Esophagus muscularis mucosa (tissue), 4 donors: ENCODE measurements around the gene FAM227B.
"Not testable (repeated sequence)": the region's sequence is repeated elsewhere in the genome, so short reads cannot be mapped to it uniquely, and the experiment has no call there.

ENCODE experiments used
- EP300 ChIP-seq: sonication (generic); formaldehyde crosslinking; IDR thresholded peaks from one replicate; pipeline ENCODE4 v1.6.1; 2017; ENCODE audit warnings: antibody characterized with exemption
- POLR2A ChIP-seq: fragments of 450-650 bp; IDR thresholded peaks from one replicate; pipeline ENCODE4 v1.6.1; 2017; ENCODE audit warnings: antibody characterized with exemption, moderate library complexity, mild to moderate bottlenecking, low read depth
- TF ChIP-seq, protein P1 (sequence below), 3 experiments: fragments of 200-600 bp in 2 of 3; fragments of 450-650 bp in 1 of 3; sonication (generic) in 2 of 3; IDR thresholded peaks; one replicate each; pipeline ENCODE4 v1.5.1; 2017 to 2019; ENCODE audit warnings: antibody characterized with exemption in 3 of 3, mild to moderate bottlenecking in 2 of 3, moderate library complexity in 1 of 3

DNA sequence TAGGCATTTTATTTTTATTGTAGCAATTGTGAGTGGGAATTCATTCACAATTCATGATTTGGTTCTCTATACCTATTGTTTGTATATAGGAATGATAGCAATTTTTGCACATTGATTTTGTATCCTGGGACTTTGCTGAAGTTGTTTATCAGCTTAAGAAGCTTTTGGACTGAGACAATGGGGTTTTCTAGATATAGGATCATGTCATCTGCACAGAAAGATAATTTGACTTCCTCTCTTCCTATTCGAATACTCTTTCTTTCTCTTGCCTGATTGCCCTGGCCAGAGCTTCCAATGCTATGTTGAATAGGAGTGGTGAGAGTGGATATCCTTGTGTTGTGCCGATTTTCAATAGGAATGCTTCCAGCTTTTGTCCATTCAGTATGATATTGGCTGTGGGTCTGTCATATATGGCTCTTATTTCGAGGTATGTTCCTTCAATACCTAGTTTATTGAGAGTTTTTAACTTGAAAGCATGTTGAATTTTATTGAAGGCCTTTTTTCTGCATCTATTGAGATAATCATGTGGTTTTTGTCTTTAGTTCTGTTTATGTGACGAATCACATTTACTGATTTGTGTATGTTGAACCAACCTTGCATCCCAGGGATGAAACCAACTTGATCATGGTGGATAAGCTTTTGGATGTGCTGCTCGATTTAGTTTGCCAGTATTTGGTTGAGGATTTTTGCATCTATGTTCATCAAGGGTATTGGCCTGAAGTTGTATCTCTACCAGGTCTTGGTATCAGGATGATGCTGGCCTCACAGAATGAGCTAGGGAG lies 217.9 kb downstream of the FAM227B start:
- TF ChIP-seq, protein P1, sequence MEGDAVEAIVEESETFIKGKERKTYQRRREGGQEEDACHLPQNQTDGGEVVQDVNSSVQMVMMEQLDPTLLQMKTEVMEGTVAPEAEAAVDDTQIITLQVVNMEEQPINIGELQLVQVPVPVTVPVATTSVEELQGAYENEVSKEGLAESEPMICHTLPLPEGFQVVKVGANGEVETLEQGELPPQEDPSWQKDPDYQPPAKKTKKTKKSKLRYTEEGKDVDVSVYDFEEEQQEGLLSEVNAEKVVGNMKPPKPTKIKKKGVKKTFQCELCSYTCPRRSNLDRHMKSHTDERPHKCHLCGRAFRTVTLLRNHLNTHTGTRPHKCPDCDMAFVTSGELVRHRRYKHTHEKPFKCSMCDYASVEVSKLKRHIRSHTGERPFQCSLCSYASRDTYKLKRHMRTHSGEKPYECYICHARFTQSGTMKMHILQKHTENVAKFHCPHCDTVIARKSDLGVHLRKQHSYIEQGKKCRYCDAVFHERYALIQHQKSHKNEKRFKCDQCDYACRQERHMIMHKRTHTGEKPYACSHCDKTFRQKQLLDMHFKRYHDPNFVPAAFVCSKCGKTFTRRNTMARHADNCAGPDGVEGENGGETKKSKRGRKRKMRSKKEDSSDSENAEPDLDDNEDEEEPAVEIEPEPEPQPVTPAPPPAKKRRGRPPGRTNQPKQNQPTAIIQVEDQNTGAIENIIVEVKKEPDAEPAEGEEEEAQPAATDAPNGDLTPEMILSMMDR (IDR thresholded peaks at IDR 0.05): not testable (repeated sequence)
- not testable (repeated sequence) for TF ChIP-seq EP300, POLR2A
